ENCODE results near the gene SIGLEC14. TPM values are rescaled to one million over a fixed set of nuclear protein-coding genes. Genes with fewer than 3 reads are reported as not detected.
A peak's percentile ranks its signal among the peaks of the same experiment; 100 is the strongest.
"Not testable (repeated sequence)": the region's sequence is repeated elsewhere in the genome, so short reads cannot be mapped to it uniquely, and the experiment has no call there.

The SIGLEC14 gene
- 0.03 TPM in 1 of 2 replicates, not detected in the other for polyA plus RNA-seq (2012; rRNA removed)
- polyA plus RNA-seq (2012; cell fraction: cytosol; rRNA removed), result 0.04 and 0.05 TPM in 2 replicates
- 0.04 TPM in 1 of 2 replicates, not detected in the other for polyA plus RNA-seq (2012; cell fraction: nucleus; rRNA removed)

GRCh38 chr19:51646730-51647129 lies at the start of gene SIGLEC14:
Gene SIGLEC14, minus strand, starts transcription at chr19:51646825. Its CDS starts 66 bp downstream, at chr19:51646759.
- H3K4me1 ChIP-seq (ENCODE audit: control insufficient read depth in 1 of 2, insufficient read depth in 2 of 2, low read depth in 1 of 2, low read length in 1 of 2); H4K20me1 ChIP-seq (ENCODE audit: insufficient read depth); H3F3A ChIP-seq (replicated peaks; ENCODE audit: insufficient read depth); H3K27ac ChIP-seq (ENCODE audit: low read depth in 2 of 2, low read length in 1 of 2); H3K79me2 ChIP-seq (ENCODE audit: insufficient read depth); H3K9me3 ChIP-seq; POLR2A ChIA-PET; H3K9ac ChIP-seq; DNase-seq; H3K36me3 ChIP-seq (replicated peaks in 1 of 2; ENCODE audit: control insufficient read depth in 1 of 2, insufficient read depth in 2 of 2, low read length in 1 of 2); H3K4me3 ChIP-seq (ENCODE audit: low read depth in 2 of 2, low read length in 1 of 2); H3K4me2 ChIP-seq; H2AFZ ChIP-seq (ENCODE audit: low read depth); H3K9me2 ChIP-seq: not testable (repeated sequence)
- 0% methylated on average over 2 of the region's 10 CpGs for WGBS (ENCODE audit: low lambda C conversion rate)
- CTCF ChIA-PET, result interaction anchor here (1.5 kb wide), 1 partner anchor 174 kb away, joined by 6 read pairs; no protein-coding TSS in a partner anchor
- peaks cover 48% of the 10 kb centered on the region; the same call in 1 of the 2 replicates for H3K27me3 ChIP-seq (ENCODE audit: insufficient read depth)

GRCh38 chr19:51695702-51696315 lies 49.2 kb upstream of the SIGLEC14 start:
- H3K27me3 ChIP-seq (ENCODE audit: insufficient read depth), result no peaks in the 10 kb centered on the region
- peaks cover 47 to 55% of the 10 kb centered on the region in 2 experiments for H3K36me3 ChIP-seq (replicated peaks in 1 of 2; ENCODE audit: control insufficient read depth in 1 of 2, insufficient read depth in 2 of 2, low read length in 1 of 2)
- H3K27ac ChIP-seq (ENCODE audit: low read depth in 2 of 2, low read length in 1 of 2), result no peak overlapping the region; a peak in 1 of 4 replicates
- no peaks in the 10 kb centered on the region for H3K9me2 ChIP-seq
- peaks cover 5 to 13% of the 10 kb centered on the region in 2 experiments; a peak in 2 of 4 replicates for H3K4me1 ChIP-seq (ENCODE audit: control insufficient read depth in 1 of 2, insufficient read depth in 2 of 2, low read depth in 1 of 2, low read length in 1 of 2)
- WGBS (ENCODE audit: low lambda C conversion rate), result 94% methylated on average over 14 of the region's 14 CpGs
- ChIA-PET CTCF (interaction anchor here (0.8 to 1.0 kb wide), 2 partner anchors 12 to 82 kb away, joined by 3 read pairs; no protein-coding TSS in a partner anchor), POLR2A (no interaction called here)
- H3K79me2 ChIP-seq (ENCODE audit: insufficient read depth), result peaks cover 88% of the 10 kb centered on the region
- DNase-seq, result peak; percentile 3
- H3K9me3 ChIP-seq, result no peaks in the 10 kb centered on the region
- H2AFZ ChIP-seq (ENCODE audit: low read depth), result no peak overlapping the region
- H4K20me1 ChIP-seq (ENCODE audit: insufficient read depth), result peaks cover 90% of the 10 kb centered on the region
- TF ChIP-seq ELF1 (IDR thresholded peaks at IDR 0.05), result no peak
- no peak for TF ChIP-seq NFIC (IDR thresholded peaks at IDR 0.05; ENCODE audit: borderline replicate concordance)
- no peak for TF ChIP-seq FOSL2 (IDR thresholded peaks at IDR 0.05; ENCODE audit: borderline replicate concordance, low read depth)
- no peak for TF ChIP-seq ZBTB33 (IDR thresholded peaks at IDR 0.05; ENCODE audit: borderline replicate concordance, low read depth)
- TF ChIP-seq REST (IDR thresholded peaks at IDR 0.05; ENCODE audit: low read depth, low read length), result no peak
- no peak for TF ChIP-seq CHD2 (IDR thresholded peaks at IDR 0.05; ENCODE audit: low read length, partially characterized antibody)
- no peak for TF ChIP-seq SIN3A (IDR thresholded peaks at IDR 0.05; ENCODE audit: borderline replicate concordance, low read depth, low read length)
- TF ChIP-seq EZH2phosphoT487 (IDR thresholded peaks at IDR 0.05; ENCODE audit: borderline replicate concordance, low read depth), result no peak
- no peak for TF ChIP-seq TAF1 (IDR thresholded peaks at IDR 0.05; ENCODE audit: borderline replicate concordance, low read depth, low read length)
- TF ChIP-seq GABPA (IDR thresholded peaks at IDR 0.05; ENCODE audit: low read depth), result no peak
- TF ChIP-seq CTCF (IDR thresholded peaks at IDR 0.05), result no peak
- TF ChIP-seq SMC3 (IDR thresholded peaks at IDR 0.05; ENCODE audit: low read depth, low read length), result no peak
- TF ChIP-seq POLR2AphosphoS5 (IDR thresholded peaks at IDR 0.05; ENCODE audit: low read depth, low read length), result no peak
- no peak for TF ChIP-seq JUND (IDR thresholded peaks at IDR 0.05)
- TF ChIP-seq YY1 (IDR thresholded peaks at IDR 0.05; ENCODE audit: low read depth), result no peak
- H3K9ac ChIP-seq, result no peak overlapping the region
- H3F3A ChIP-seq (replicated peaks; ENCODE audit: insufficient read depth), result peaks cover 32% of the 10 kb centered on the region
- no peak overlapping the region for H3K4me3 ChIP-seq (ENCODE audit: low read depth in 2 of 2, low read length in 1 of 2)
- no peak overlapping the region for H3K4me2 ChIP-seq

Measured in SK-N-SH (cell line).